Superior temporal gyrus (tissue), 1 donor: ENCODE data around the gene KCNA10.
A peak's percentile ranks its signal among the peaks of the same experiment; 100 is the strongest.

Experiments used
- DNase-seq: peaks from one replicate; pipeline ENCODE4 v3.0.0-alpha.2; 2016; ENCODE audit errors: extremely low spot score

Gene KCNA10

DNA sequence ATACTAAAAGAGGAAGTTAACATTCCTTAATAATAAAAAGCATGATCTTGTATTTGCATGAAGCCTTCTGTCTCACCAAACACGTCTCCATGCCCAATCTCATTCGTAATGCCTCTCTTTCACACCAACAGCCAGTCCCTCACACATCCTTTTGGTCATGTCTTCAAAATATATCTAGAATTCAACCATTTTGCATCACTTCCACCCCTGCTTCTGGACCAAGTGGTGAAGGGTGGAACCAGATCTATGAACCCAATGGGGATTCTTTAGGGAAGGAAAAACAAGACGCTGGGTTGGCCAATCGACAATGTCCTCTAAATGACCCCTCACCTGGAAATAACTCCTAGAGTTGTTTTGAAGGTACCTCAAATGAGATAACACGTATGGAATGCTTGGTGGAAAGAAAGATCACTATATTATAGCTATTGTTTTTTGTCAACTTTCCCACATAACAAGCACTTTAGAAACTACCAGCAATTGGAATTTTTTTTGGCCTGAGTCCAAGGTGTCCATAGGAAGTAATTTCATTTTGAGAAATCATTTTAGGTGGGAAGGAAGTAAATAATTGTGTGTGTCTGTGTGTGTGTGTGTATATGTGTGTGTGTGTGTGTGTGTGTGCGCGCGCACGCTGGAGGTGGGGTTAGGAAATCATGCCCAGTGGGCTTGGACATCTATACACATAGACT, at the start of gene KCNA10:
Gene KCNA10 (minus strand): TSS at position 51 of the 686 bp plus-strand sequence. CDS start 388 bp downstream, outside the sequence.
- DNase-seq: no peak

DNA sequence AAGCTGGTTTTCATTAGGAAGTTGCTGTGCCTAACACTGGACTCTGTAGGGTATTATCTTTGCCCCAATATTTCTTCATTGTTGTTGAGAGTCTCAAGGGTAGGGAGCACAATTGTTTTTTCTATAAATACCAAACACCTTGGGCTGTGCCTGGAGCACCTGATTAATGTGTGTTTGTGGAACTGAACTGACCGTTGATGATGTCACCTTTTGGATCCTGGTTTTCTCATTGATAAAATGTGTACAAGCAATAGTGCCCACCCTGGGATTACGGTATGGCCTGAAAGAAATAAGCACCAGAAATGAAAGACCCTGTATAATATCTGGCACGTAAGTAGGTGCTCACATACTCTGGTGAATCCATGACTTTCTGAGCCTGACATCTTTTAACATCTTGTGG, 47.9 kb upstream of the KCNA10 start:
- no peak for DNase-seq

DNA sequence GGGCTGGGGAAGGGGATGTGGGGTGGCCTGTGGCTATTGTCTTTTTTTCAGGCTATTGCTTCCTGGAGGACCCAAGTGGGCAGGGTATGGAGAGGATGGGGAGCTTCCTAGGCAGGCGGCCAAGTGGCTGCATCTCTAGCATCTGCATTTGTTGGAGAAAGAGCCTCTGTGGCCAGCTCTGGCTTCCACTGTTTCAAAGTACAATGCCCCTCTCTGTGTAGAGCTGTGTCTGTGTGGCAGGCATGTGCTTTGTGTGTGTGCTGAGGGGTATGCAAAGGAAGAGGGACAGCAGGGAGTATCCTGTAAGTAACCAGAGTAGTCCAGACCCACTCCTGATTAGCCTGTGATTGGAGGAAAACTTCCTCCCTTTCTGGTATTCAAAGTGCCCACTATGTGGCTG, 46.6 kb upstream of the KCNA10 start:
- DNase-seq: peak; percentile 96

DNA sequence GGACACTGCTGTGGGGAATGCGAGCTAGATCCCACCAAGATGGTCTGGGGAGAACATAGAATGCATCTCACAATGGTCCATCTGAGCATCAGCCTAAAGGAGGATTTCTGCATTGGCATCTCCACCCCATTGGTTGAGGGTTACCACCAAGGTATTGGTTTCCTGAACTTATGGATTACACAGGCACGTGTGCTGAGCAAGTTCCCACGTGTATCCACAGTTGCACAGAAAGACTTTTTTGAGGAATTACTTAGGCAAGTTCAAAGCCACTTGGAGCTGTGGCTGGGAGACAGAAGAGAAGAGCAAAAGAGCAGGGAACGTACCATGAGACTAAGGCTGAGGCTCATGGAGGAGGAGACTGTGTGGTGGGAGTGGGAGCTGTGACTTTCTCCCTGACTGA, 44.1 kb upstream of the KCNA10 start:
- DNase-seq: no peak

DNA sequence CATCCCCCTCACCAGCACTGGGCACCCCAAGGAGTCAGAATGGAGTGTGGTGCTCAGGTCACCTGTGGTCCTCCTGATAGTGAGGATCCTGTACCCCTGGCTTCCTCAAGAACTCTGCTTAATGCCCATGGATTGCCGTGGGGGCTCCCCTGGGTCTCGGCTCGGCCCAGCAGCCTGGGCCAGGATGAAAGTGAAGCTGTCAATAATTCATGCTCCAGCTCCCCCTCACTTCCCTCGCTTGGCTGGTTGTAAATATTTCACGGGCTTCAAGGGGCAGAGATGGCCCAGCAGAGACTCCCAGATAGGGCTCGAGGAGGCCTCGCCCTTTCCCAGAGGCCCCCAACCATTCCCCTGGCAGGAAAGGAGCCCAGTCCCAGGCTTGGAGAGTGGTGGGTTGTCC, 42.6 kb upstream of the KCNA10 start:
- no peak for DNase-seq

- DNase-seq: no peak
Observed at GRCh38 chr1:110559157-110559556, 40.2 kb upstream of the KCNA10 start.

- no peak for DNase-seq
Observed at GRCh38 chr1:110557481-110557880, 38.5 kb upstream of the KCNA10 start.

- DNase-seq: peak; percentile 96
Observed at GRCh38 chr1:110556471-110556807, 37.5 kb upstream of the KCNA10 start.

- peak; percentile 95 for DNase-seq
Observed at GRCh38 chr1:110555807-110556470, 37.0 kb upstream of the KCNA10 start.

DNA sequence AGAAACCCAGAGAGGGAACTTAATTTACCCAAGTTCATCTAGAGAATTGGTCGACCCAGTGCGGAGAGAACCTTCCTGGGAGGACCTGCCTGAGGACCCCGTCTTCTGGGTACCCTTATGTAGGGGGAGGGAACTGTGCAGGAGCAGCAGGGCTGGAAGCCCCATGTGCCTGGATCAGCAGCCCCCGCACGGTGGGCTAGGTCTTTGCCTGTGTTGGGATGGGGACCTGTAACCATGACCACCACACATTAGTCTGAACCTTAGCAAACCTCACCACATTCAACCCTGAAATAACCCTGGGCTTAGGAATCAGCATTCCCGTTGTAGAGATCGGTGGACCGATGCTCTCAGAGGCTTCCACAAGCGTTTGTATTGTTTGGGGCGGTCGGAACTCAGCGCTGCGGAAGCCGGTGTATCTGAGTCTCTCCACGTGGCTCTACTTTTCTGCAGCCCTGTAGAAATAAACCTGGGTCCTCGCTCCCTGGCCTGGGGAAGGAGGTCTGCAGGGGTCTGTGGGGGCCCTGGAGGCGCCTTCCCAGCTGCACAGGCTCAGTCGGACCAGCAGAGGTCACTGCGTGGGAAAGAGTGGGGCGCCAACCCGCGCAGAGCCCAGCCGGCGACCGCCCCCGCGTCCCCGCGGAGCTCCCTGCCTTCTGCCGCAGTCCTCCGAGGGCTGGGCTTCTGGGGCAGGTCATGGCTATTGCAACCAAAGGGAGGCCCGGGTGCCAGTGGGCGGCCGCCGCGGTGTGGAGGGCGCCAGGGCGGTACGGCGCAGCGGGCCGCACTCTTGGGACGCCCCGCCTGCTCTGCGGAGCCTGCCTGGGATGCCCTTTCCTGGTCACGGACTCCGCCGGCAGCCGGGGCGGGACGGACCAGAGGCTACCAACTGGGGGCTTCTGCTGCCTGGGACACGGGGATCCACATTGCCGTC, 36.2 kb upstream of the KCNA10 start:
- peak; percentile 72 for DNase-seq

DNA sequence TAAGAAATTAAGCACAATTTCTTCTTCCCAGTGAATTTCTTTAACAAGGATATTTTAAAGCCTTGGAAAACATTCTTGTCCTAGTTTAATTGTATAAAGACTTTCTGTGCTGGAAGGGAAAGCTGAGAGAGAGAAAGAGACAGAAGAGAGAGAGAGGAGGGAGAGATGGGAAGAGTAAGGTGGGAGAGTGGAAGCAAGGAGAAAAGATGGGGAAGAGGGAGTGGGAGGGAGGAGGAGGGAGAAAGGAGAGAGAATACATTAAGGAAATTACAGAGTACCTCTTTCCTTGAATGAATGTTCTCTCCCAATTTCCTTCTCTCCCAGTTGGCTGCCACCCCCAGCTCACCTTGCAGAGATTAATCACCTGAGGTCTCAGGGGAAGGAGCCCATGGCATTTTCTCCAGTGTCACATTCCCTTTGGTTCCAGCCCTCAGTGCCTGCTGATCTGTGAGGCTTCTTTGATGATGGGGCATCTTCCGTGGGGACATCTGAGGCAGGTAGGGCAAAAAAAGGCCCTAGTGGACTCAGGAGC, 32.4 kb upstream of the KCNA10 start:
- DNase-seq: no peak

GRCh38 chr1:110549831-110550230, 30.9 kb upstream of the KCNA10 start:
- no peak for DNase-seq

GRCh38 chr1:110548381-110548780, 29.4 kb upstream of the KCNA10 start:
- DNase-seq: no peak

GRCh38 chr1:110547017-110547416, 28.0 kb upstream of the KCNA10 start:
- DNase-seq: no peak

GRCh38 chr1:110545492-110545891, 26.5 kb upstream of the KCNA10 start:
- DNase-seq: no peak

- DNase-seq: no peak
Observed at GRCh38 chr1:110544753-110545152, 25.8 kb upstream of the KCNA10 start.

DNA sequence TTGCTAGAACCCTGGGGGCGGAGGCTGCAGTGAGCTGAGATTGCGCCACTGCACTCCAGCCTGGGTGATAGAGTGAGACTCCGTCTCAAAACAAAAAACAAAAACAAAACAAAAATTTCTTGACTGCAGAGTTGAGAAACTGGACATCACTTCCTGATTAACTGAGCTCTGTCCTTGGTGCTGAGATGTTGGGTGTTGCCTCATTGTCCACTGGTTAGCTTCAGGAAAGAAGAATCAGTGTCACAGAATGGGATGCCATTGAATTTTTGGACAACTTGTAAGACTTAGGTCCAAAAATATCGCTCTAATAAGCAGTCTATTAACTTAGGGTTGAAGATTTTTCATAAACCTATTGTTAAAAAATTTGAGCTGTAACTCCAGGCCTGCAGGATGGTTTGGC, 23.8 kb upstream of the KCNA10 start:
- DNase-seq: no peak

DNA sequence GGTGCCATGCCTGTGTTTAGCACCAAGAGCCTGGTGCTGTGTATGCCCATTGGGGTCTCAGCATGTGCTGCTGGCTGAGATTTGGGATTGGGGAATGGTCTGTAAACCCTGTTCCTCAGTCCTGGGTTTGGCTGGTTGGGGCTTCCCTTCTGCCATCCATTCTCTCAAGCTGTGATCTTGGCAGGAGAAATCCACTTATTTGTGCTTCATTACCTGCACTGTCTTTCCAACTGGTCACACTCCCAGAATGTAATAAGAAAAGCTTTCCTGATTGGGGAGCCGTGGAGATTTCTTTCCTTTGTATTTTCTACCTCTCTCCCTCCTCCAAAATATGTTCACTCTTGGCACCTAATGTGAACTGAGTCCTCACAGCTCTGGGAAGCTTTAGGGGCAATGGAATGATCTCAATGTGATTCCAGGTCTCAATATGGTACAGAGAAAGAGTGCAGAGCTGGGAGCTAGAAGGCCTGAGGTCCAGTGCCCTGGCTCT, 23.0 kb upstream of the KCNA10 start:
- DNase-seq: no peak

- no peak for DNase-seq
Observed at GRCh38 chr1:110540891-110541685, 22.1 kb upstream of the KCNA10 start.

GRCh38 chr1:110538921-110539320, 19.9 kb upstream of the KCNA10 start:
- DNase-seq: no peak

GRCh38 chr1:110538075-110538474, 19.1 kb upstream of the KCNA10 start:
- peak; percentile 75 for DNase-seq
